ENCODE results near the gene FCGR3A. TPM values are rescaled to one million over a fixed set of nuclear protein-coding genes. Genes with fewer than 3 reads are reported as not detected.
A peak's percentile ranks its signal among the peaks of the same experiment; 100 is the strongest.
"Not testable (repeated sequence)": the region's sequence is repeated elsewhere in the genome, so short reads cannot be mapped to it uniquely, and the experiment has no call there.

FCGR3A gene
- total RNA-seq, 1 donor from 2014 or later, result 323 TPM

DNA sequence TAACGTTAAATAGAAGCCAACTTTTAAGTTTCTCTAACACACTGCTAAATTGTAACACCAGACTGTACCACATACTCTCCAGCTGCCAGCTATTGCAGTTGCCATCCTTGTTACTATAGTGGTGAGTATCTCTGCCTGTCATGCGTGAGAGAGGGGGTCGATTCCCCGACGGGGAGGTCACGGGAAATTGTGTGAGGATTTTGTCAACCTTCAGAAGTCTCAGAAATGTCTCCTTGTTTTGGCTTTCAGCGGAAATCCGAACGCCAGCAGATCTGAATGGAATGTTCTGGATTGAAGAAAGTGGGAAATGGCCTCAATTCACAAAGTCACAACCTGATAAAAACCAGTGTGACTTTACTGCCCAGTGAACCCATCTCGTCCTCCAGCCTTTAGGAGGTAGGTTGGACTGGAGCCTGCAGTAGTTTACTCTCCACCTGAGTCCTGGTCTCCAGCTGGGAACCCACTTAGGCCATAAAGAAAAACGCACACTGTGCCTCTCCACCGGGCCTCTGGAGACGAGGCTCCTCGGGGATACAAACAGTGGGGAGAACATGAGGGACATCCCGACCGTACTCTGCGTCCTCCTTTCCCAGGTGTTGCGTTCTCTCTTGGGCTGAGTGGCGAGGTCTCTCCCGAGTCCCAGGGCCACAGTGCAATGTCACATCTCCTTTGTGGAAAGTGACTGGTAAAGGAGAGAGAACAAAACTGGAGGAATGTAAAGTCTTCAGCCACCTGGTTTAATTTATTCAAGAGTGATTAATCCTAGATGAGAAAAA lies 26.4 kb downstream of the FCGR3A start:
- H3K27me3 ChIP-seq (ENCODE audit: low read depth); DNase-seq; intact Hi-C loops (cut with DNase I); H3K36me3 ChIP-seq; H3K9me3 ChIP-seq; H3K4me1 ChIP-seq: not testable (repeated sequence)
- H3K27ac ChIP-seq, result peak overlapping the region; percentile 86
- peak in 1 of 2 donors; percentile 1 for ATAC-seq
- H3K4me3 ChIP-seq, result peak overlapping the region; percentile 74

DNA sequence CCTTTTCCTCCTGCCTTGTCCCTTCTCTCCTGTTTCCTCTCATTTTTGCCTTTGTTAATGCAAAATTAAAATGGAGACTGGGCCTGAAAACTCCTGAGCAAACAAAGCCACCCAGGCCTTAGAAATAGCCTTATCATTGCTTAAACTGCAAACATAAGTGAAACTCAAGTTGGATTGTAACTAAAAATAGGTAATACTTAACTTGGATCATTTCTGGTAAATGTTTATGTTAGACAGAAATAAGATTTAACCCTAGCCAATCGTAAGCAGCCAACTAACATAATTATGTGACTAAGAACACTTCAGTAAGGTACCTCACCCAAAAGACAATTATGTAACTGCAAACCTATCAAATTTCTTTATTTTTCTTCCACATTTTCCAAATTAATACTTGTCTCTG lies 35.7 kb downstream of the FCGR3A start:
- peak; percentile 16 to 67 for ATAC-seq
- H3K9me3 ChIP-seq; H3K4me3 ChIP-seq; H3K27me3 ChIP-seq (ENCODE audit: low read depth); DNase-seq; intact Hi-C loops (cut with DNase I): not testable (repeated sequence)
- peak overlapping the region; percentile 73 for H3K27ac ChIP-seq
- H3K36me3 ChIP-seq, result peaks cover 15% of the 10 kb centered on the region
- H3K4me1 ChIP-seq, result peaks cover 22% of the 10 kb centered on the region

DNA sequence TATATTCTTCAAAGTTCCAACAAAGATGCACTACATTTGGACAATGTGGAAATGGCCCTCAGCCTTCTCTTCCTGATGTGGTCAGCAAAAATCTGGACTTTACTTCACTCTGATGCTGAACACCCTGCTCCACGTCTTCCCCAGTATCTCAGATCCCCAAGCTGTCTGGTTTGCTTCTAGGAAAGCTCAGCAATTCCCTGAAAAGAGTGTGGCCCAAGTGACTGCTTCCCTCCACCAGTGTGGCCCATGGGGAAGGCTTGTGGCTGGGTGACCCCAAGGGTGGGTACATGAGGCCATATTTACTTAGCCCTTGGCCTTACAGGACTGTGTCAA lies 36.2 kb downstream of the FCGR3A start:
- peaks cover 22% of the 10 kb centered on the region for H3K4me1 ChIP-seq
- H3K27ac ChIP-seq, result peak overlapping the region; percentile 73
- intact Hi-C loops (cut with DNase I); DNase-seq; H3K27me3 ChIP-seq (ENCODE audit: low read depth); H3K4me3 ChIP-seq; H3K9me3 ChIP-seq: not testable (repeated sequence)
- H3K36me3 ChIP-seq, result peaks cover 15% of the 10 kb centered on the region
- peak in 1 of 2 donors; percentile 11 for ATAC-seq

DNA sequence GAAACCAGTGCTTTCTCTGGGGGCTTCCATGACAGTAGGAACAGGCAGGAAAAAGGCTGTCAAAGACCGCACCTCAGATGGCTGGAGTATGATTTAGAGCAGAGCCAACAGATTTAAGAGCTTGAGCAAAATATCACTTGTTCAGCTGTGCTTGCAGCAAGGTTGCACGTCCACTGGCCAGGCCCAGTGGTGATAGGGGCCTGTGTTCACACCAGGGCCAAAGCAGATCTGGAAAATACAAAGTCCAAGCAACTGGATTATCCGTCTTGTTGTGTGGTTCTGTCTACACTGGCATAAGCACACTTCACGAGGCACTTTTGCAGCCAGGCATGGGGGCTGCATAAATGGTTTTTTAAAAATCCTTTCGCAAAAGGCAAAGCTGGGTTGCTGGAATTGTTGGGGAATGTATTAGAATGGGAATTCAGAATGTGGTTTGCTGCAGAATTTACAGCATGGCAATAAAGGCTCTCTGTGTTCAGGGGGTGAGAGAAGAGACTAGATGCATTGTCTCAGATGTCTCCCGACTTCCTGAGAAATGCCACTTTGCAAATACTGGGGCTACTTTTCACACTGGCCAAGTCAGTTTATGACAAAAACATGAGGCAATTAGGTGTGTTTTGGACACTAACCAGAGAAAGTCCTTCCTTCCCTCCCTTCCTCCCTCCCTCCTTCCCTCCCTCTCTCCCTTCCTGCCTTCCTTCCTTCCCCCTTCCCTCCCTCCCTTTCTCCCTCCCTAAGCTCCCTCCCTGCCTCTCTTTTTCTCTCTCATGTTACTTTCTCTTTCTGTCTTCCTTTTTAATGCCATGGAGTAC lies 36.8 kb downstream of the FCGR3A start:
- peak in 1 of 2 donors; percentile 2 for ATAC-seq
- peaks cover 15% of the 10 kb centered on the region for H3K36me3 ChIP-seq
- H3K4me1 ChIP-seq, result peaks cover 22% of the 10 kb centered on the region
- DNase-seq; H3K9me3 ChIP-seq; intact Hi-C loops (cut with DNase I); H3K27me3 ChIP-seq (ENCODE audit: low read depth); H3K4me3 ChIP-seq: not testable (repeated sequence)
- peak overlapping the region; percentile 34 for H3K27ac ChIP-seq

DNA sequence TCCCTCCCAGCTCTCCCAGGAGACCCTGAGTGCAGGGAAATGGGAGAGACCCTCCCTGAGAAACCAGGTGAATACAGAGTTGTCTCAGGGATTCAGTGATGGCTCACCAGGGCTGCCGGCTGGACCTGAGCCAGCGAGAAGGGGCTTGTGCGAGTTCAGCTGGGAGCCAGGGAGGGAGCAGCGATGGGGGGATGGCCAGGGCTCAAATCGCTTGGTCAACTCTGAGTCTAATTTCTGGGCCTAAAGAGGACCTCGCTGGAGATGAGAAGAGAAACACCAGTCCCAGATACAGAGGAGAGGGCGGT lies 37.9 kb downstream of the FCGR3A start:
- Histone ChIP-seq H3K36me3 (peaks cover 15% of the 10 kb centered on the region), H3K4me1 (peaks cover 30% of the 10 kb centered on the region), H3K27ac (peak overlapping the region; percentile 31), H3K27me3 (ENCODE audit: low read depth) (no peaks in the 10 kb centered on the region), H3K4me3 (no peak overlapping the region), H3K9me3 (no peaks in the 10 kb centered on the region)
- ATAC-seq (no peak), DNase-seq (no peak)
- TF ChIP-seq, protein P1, sequence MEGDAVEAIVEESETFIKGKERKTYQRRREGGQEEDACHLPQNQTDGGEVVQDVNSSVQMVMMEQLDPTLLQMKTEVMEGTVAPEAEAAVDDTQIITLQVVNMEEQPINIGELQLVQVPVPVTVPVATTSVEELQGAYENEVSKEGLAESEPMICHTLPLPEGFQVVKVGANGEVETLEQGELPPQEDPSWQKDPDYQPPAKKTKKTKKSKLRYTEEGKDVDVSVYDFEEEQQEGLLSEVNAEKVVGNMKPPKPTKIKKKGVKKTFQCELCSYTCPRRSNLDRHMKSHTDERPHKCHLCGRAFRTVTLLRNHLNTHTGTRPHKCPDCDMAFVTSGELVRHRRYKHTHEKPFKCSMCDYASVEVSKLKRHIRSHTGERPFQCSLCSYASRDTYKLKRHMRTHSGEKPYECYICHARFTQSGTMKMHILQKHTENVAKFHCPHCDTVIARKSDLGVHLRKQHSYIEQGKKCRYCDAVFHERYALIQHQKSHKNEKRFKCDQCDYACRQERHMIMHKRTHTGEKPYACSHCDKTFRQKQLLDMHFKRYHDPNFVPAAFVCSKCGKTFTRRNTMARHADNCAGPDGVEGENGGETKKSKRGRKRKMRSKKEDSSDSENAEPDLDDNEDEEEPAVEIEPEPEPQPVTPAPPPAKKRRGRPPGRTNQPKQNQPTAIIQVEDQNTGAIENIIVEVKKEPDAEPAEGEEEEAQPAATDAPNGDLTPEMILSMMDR (IDR thresholded peaks at IDR 0.05), result no peak
- intact Hi-C loops (cut with DNase I), result no loop called here

DNA sequence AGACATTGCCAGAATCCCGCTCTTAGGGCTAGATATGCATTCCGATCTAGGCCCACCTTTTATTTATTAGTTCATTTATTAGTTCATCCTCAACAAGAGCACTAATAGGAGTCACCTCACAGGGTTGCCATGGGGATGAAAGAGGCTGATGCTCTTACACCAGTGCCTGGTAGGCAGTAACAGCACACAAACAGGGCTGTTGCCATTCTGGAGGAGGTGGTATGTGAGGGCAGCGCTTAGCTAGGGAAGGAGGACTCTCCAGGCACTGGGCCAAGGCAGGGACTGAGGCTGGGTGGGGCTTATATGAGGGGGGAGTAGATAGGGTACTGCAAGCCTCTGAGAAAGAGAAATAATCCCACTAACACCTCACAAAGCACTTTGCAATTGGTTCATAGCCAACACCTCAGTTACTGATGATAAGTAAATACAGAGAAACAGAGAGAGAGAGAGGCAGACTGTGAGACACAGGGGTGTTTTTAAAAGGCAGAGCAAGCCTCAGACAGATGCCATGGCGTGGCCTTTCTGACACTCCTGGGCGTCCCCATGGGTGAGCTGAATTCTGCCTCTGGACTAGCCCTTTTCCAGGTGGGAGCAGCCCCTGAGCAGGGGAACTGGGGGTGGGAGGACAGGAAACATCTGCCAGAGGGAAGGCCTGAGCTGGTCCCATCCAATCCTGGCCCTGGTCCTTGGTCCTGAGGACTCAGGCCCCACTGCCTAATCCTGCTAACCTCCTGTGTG lies 38.4 kb downstream of the FCGR3A start:
- Histone ChIP-seq H3K27ac (peak overlapping the region; percentile 31), H3K4me1 (peaks cover 33% of the 10 kb centered on the region)
- DNase-seq, result peak; percentile 65

DNA sequence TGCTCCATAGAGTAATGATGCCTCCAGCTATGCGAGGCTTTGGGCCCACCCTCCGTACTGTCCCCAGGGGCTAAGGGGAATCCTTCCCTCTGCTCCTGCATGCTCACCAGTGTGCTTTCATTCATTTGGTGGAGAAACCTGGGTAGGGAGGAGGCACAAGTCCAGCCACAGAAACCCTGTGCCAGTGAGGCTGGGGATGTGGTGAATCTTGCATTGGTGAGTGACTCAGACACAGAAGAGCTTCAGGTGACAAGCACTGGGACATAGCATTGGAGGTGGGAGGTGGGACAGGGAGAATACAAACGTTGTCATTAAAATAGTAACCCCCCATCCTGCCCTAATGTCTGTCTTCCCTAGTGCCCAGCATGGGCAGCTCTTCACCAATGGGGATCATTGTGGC lies 39.1 kb downstream of the FCGR3A start:
- Histone ChIP-seq H3K4me3 (no peak overlapping the region), H3K4me1 (peaks cover 33% of the 10 kb centered on the region), H3K27ac (peak overlapping the region; percentile 31), H3K27me3 (ENCODE audit: low read depth) (no peaks in the 10 kb centered on the region), H3K36me3 (peaks cover 15% of the 10 kb centered on the region), H3K9me3 (no peaks in the 10 kb centered on the region)
- TF ChIP-seq, protein P1 (IDR thresholded peaks at IDR 0.05), result no peak
- intact Hi-C loops (cut with DNase I), result no loop called here
- ATAC-seq, result no peak
- no peak for DNase-seq

More for the DNA sequence above, 38.4 kb downstream of the FCGR3A start:
- Histone ChIP-seq H3K27me3 (ENCODE audit: low read depth) (no peaks in the 10 kb centered on the region), H3K4me3 (no peak overlapping the region), H3K9me3 (no peaks in the 10 kb centered on the region), H3K36me3 (peaks cover 15% of the 10 kb centered on the region)
- TF ChIP-seq, protein P1 (IDR thresholded peaks at IDR 0.05), result no peak
- peak; percentile 77 to 84 for ATAC-seq
- intact Hi-C loops (cut with DNase I), result no loop called here

All from lower lobe of right lung (tissue), 2 donors.